Adrenal gland (tissue), 12 donors: ENCODE data around the gene MBNL1. TPM values are rescaled to one million over a fixed set of nuclear protein-coding genes. Genes with fewer than 3 reads are reported as not detected.

ENCODE experiments used
- DNase-seq, 7 donors: peaks; one replicate each; pipeline ENCODE4 v3.0.0-alpha.2; 2019 to 2020
- H3K27ac ChIP-seq, 5 donors: fragments of 200-600 bp; sonication (generic) in 4 of 5; 1 replicate in 3 of 5; 2 replicates in 2 of 5; pipeline versions ENCODE4 v1.5.1 to v1.8.0; 2016 to 2020; ENCODE audit warnings: mild to moderate bottlenecking in 1 of 5
- H3K27me3 ChIP-seq: fragments of 200-600 bp; 2 replicates; pipeline ENCODE4 v1.8.0; 2021
- H3K36me3 ChIP-seq, 2 donors: fragments of 200-600 bp; replicated peaks in 1 of 2; 1 replicate in 1 of 2; 2 replicates in 1 of 2; pipeline versions ENCODE4 v1.5.1 to v1.8.0; 2018 to 2022
- H3K4me1 ChIP-seq, 2 donors: fragments of 200-600 bp; replicated peaks in 1 of 2; 1 replicate in 1 of 2; 2 replicates in 1 of 2; pipeline versions ENCODE4 v1.5.1 to v1.8.0; 2018 to 2021
- H3K4me3 ChIP-seq, 4 donors: fragments of 200-600 bp; sonication (generic) in 3 of 4; one replicate each; pipeline ENCODE4 v1.5.1; 2016 to 2018
- H3K9me3 ChIP-seq, 3 donors: fragments of 200-600 bp; sonication (generic) in 1 of 3; replicated peaks in 1 of 3; 1 replicate in 2 of 3; 2 replicates in 1 of 3; pipeline versions ENCODE4 v1.5.1 to v1.8.0; 2016 to 2021
- CTCF ChIP-seq, 6 experiments: fragments of 450-650 bp in 4 of 6; fragments of 200-600 bp in 2 of 6; sonication (generic) in 1 of 6; IDR thresholded peaks; 1 replicate in 5 of 6; 2 replicates in 1 of 6; pipeline versions ENCODE4 v1.5.1 to v1.8.0; 2016 to 2021; ENCODE audit warnings: antibody characterized with exemption in 6 of 6, mild to moderate bottlenecking in 2 of 6, moderate library complexity in 1 of 6
- POLR2A ChIP-seq, 2 donors: fragments of 450-650 bp; IDR thresholded peaks; one replicate each; pipeline ENCODE4 v1.6.1; 2017; ENCODE audit warnings: antibody characterized with exemption in 2 of 2, mild to moderate bottlenecking in 2 of 2, moderate library complexity in 1 of 2
- WGBS, 4 donors: extraction: QIAGEN DNeasy Blood & Tissue Kit in 2 of 4; methylation state at CpG; one replicate each; pipeline versions ENCODE4 v1.1.5 to v1.1.7; 2013 to 2017; 5-methylcytosine and 5-hydroxymethylcytosine counted together
- intact Hi-C, 2 donors: fragments of 100-400 bp; cut with DNase I; formaldehyde crosslinking; loops; one replicate each; pipeline versions ENCODE4 v1.14.1 to v1.15.0; 2022 to 2023
- polyA plus RNA-seq, 3 donors: library from polyadenylated mRNA; stranded (reverse); fragments of 200-250 nt in 2 of 3; fragments of 350-450 nt in 1 of 3; fragmentation: Illumina TruSeq in 1 of 3; extraction: RNeasy Lipid Tissue Mini Kit (QIAGEN cat#74804) in 1 of 3; gene quantifications; one replicate each; pipeline ENCODE4 v1.2.3, GENCODE V29; 2013 to 2014
- total RNA-seq, 9 donors: library from RNA; depleted of rRNA in 4 of 9; stranded (reverse); fragments of >200 nt in 4 of 9; fragments of 120-200 nt in 1 of 9; fragmentation: NEBNext Ultra II Directional in 1 of 9; extraction: Animal tissue kit (Norgen Biotek cat#: 25700) in 1 of 9; gene quantifications; one replicate each; pipeline versions ENCODE4 v1.1.0 to v1.2.4, GENCODE V29; 2013 to 2023
- donor health status: healthy with polysubstance abuse.
- donor health status: Bipolar disorder and iron deficiency.
- donor health status: DM: yes; HTN: yes; CAD: no.
- donor health status: DM: no; HTN: no; CAD: no.
- donor health status: DM: no; HTN: no; CAD: no.
- donor health status: DM: yes; HTN: yes; CAD: no.

Gene MBNL1
- total and polyA plus RNA-seq, 12 donors: 30.6 to 252 (median 122) TPM

DNA sequence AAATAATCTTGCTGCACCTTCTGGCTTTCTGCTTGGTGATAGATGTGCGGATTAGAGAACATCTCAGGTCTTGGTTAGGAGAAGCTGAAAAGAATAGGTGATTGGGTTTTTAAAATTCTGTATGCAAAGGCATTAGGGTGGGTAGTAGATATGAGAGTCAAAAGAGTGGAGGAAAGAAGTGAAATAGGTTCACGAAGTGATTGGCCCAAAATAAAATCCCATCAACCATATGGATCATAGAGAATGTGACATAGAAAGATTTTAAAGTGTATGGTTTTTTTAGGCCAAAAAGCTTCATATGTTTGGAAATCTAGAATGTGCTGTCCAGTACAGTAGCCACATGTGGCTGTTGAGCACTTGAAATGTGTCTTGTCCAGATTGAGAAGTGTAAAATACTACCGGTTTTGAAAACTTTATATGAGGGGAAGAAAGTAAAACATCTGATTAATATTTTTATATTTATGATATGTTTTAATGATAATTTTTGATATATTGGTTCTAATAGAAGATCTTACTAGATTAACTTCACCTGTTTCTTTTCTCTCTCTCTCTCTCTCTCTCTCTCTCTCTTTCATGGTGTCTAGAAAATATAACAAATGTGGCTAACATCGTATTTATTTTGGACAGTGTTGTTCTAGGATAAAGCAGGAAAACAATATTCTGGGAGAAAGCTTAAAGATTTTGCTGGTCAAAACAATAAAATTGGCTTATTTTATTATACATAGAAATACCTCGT is 2.9 kb downstream of the MBNL1 start:
- TF ChIP-seq CTCF (IDR thresholded peaks at IDR 0.05): no peak
- no peak for TF ChIP-seq POLR2A (IDR thresholded peaks at IDR 0.05)
- H3K27me3 ChIP-seq: no peaks in the 10 kb centered on the region
- 61 to 69% (median 68%) methylated on average over 5 of the region's 5 CpGs for WGBS, 4 donors
- H3K27ac ChIP-seq: peak overlapping the region in 1 of 5 donors; percentile 4
- H3K4me3 ChIP-seq: peak overlapping the region in 1 of 4 donors; percentile 71
- no peaks in the 10 kb centered on the region for H3K36me3 ChIP-seq
- intact Hi-C loops: no loop called here
- no peaks in the 10 kb centered on the region for H3K9me3 ChIP-seq
- peaks cover 13 to 69% of the 10 kb centered on the region in 2 donors for H3K4me1 ChIP-seq
- DNase-seq: no peak

GRCh38 chr3:152272771-152273242 is 4.1 kb downstream of the MBNL1 start:
- H3K4me3 ChIP-seq: no peak overlapping the region
- peaks cover 8 to 68% of the 10 kb centered on the region in 2 donors for H3K4me1 ChIP-seq
- no peak for TF ChIP-seq POLR2A (IDR thresholded peaks at IDR 0.05)
- no peak for TF ChIP-seq CTCF (IDR thresholded peaks at IDR 0.05)
- DNase-seq: no peak
- WGBS, 4 donors: 45 to 67% (median 58%) methylated on average over 3 of the region's 3 CpGs
- intact Hi-C loops: no loop called here
- H3K36me3 ChIP-seq: no peaks in the 10 kb centered on the region
- no peaks in the 10 kb centered on the region for H3K9me3 ChIP-seq
- H3K27ac ChIP-seq: peak overlapping the region in 1 of 5 donors; percentile 3
- no peaks in the 10 kb centered on the region for H3K27me3 ChIP-seq

DNA sequence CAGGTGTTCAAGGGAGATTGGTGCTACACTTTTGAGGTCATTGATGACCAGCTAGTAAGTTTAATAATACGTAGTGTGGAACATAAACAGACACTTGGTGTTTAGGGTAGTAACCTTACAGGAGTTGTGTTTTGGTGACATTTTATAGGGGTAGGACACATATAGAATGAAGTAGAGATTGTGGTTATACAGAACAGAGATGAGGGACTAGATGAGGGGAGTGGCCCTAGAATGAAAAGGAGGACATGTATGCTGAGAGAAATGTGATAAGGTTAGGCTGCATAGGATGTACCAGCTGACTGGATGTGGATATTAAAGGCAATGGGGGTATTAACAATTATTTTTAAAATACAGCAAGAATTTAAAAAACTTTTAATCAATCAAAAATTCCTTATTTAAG is 8.0 kb downstream of the MBNL1 start:
- Histone ChIP-seq H3K4me3 (no peak overlapping the region), H3K27ac (no peak overlapping the region), H3K27me3 (no peaks in the 10 kb centered on the region), H3K4me1 (peaks cover 20 to 93% of the 10 kb centered on the region in 2 donors), H3K36me3 (no peaks in the 10 kb centered on the region), H3K9me3 (no peaks in the 10 kb centered on the region)
- WGBS, 4 donors: 89 to 100% (median 97%) methylated on average over 1 of the region's 1 CpG
- DNase-seq: no peak
- intact Hi-C loops: no loop called here
- TF ChIP-seq CTCF (IDR thresholded peaks at IDR 0.05) (no peak), POLR2A (IDR thresholded peaks at IDR 0.05) (no peak)

GRCh38 chr3:152277198-152277597 is 8.5 kb downstream of the MBNL1 start:
- Histone ChIP-seq H3K36me3 (no peaks in the 10 kb centered on the region), H3K4me3 (no peak overlapping the region), H3K4me1 (peaks cover 20 to 93% of the 10 kb centered on the region in 2 donors), H3K9me3 (no peaks in the 10 kb centered on the region), H3K27me3 (no peaks in the 10 kb centered on the region), H3K27ac (no peak overlapping the region)
- no peak for DNase-seq
- TF ChIP-seq CTCF (IDR thresholded peaks at IDR 0.05) (no peak), POLR2A (IDR thresholded peaks at IDR 0.05) (no peak)
- intact Hi-C loops: no loop called here
- WGBS, 4 donors: 19 to 30% (median 23%) methylated on average over 1 of the region's 1 CpG
